ENCODE results near the gene DECR2.

GRCh38 chr16:370443-370842, 31.2 kb upstream of the DECR2 start, which contains the start of gene MRPL28:
- TF ChIP-seq CTCF (conservative IDR thresholded peaks at IDR 0.05; ENCODE audit: low read length) (no peak), EZH2phosphoT487 (IDR thresholded peaks at IDR 0.05; ENCODE audit: borderline replicate concordance) (no peak)

Data from Loucy (cell line).